GM18508 (cell line): ENCODE results near the gene DEK.

ENCODE experiments used
- ATAC-seq: cut with Tn5 transposase; IDR thresholded peaks from one replicate; pipeline ENCODE4 v1.9.1; 2021; ENCODE audit warnings: moderate number of reproducible peaks; ENCODE audit not compliant: insufficient read depth, unreplicated experiment

DEK gene

GRCh38 chr6:18268066-18268465 is 3.7 kb upstream of the DEK start:
- ATAC-seq, result no peak

- no peak for ATAC-seq
Measured at GRCh38 chr6:18266523-18266912, 2.2 kb upstream of the DEK start.

DNA sequence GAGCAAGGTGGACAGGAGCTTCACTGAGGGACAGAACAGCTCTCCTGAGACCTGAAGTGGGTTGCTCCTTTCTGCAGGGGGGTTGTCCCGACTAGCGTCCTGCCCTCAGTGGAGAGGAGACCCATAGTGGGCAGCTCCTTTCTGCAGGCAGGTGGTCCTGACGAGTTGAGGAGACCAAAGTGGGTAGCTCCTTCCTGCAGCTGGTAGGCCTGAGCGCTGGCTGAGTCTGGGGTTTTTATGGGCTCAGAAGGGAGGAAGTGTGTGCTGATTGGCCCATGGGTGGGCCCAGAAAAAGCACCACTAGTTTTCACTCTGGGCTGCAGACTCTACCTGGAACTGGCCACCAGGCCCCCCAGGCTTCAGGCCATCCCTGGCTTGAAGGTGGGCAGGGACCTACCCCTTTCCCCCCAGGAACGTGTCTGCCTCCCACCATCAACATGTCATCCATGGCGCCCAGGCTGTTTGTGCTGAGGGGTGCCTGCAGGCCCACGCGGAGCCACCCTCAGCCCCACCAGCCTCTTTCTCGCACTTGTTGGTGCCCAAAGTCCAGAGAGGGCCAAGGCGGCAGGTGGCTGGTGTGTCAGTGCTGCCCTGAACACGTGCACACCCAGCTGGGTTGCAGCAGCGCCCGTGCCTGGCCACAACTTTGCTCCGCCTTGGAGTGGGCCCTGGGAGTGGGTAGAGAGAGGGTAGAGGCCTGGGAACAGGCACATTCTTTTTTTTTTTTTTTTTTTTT is 1.6 kb upstream of the DEK start:
- ATAC-seq, result no peak

GRCh38 chr6:18264923-18265377 is 620 bp upstream of the DEK start:
- ATAC-seq, result no peak

DNA sequence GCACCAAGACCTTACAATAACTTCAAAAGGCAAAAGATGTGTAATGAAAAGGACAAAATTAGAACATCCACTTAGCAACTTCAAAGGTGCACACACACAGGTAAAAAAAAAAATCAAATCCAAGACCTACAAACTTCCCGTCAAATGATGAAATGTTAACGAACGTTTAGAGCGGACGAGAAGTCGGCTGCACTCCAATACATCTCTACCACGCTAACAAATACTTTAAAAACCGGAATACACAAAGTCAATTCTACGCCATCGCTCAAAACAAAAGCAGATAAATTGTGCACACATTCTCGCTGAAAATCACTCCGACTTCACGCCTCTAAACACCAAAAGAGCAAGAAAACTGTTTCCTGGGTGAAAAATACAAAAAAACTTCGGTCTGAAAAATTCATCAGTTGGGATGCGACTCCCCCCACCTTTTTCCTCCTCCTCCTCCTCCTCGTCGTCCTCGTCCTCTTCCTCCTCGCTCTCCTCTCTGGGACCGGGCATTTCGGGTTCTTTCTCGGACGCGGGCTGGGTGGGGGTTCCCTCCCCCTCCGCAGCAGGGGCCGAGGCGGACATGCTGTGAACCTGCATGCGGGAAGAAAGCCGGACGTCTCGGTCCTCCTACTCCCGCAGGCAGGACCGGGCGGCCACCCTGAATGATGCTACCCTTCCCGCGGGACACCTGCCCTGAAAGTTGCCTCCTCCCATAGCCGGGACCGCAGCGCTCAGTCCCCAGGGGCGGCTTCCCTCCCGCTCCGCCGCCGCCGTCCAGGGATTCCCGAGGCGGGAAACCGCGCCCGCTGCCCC is 712 bp downstream of the DEK start:
- no peak for ATAC-seq

DNA sequence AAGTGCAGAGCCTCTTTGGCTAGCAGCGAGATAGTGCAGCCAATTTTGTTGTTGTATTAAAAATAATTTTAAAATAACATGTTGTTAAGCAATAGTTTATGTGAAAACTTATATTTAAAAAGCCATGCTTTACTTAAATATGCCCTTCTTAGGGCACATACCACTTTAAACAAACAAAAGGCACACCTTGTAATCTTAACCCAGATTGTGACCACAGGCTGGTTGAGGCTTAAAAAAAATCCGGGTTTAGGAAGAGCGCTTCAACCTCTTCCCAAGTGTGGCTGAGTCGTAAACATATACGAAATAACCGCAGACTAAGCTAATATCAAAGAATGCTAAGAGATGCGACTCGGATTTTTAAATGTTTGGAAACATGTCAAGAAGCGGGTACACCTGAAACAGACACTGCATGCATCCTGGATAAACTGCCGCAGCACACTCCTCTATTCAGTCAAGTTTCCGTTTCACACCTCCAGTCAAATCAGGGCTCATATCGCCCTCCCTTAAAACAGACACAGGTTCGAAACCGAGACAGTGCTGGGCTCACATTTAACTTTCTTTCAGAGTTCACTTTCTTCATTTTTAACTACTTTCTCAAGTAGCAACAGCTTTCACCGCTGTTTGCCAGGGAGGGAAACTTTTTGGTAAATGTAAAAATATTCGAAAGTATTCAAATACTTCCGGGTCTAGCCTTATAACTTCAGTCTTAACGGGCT is 1.5 kb downstream of the DEK start:
- ATAC-seq, result peak; percentile 60

DNA sequence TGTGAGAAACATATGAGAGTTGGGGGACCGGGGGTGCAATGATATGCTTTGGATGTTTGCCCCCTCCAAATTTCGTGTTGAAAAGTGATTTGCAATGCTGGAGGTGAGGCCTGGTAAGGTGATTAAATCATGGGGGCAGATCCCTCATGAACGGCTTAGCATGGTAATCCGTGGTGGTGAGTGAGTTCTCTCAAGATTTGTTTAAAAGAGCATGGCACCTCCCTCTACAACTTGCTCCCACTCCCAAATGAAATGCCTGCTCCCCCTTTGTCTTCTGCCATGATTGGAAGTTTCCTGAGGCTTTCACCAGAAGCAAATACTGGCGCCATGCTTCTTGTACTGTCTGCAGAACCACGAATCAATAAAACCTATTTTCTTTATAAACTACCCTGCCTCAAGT is 2.5 kb downstream of the DEK start:
- ATAC-seq, result no peak

DNA sequence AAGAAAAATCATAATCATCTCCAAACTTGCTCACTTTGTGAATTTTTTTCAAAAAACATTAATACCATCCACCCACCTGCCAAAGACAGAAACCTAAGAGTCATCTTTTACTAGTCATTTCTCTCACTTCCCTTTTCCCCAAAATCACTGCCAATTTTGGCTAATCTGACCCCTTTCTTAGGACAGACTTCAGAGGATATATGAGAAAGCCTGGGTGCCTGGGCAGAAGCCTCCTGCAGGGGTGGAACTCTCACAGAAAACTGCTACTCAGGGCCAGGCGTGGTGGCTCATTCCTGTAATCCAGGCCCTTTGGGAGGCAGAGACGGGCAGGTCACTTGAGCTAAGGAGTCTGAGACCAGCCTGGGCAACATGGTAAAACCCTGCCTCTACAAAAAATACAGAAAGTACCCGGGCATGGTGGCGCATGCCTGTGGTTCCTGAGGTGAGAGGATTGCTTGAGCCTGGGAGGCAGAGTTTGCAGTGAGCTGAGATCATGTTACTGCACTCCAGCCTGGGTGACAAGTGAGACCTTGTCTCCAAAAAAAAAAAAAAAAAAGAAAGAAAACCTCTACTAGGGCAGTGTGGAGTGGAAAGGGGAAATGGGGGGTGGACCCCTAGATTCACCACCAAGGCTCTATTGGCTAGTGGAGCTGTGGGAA is 3.8 kb downstream of the DEK start:
- peak; percentile 40 for ATAC-seq

DNA sequence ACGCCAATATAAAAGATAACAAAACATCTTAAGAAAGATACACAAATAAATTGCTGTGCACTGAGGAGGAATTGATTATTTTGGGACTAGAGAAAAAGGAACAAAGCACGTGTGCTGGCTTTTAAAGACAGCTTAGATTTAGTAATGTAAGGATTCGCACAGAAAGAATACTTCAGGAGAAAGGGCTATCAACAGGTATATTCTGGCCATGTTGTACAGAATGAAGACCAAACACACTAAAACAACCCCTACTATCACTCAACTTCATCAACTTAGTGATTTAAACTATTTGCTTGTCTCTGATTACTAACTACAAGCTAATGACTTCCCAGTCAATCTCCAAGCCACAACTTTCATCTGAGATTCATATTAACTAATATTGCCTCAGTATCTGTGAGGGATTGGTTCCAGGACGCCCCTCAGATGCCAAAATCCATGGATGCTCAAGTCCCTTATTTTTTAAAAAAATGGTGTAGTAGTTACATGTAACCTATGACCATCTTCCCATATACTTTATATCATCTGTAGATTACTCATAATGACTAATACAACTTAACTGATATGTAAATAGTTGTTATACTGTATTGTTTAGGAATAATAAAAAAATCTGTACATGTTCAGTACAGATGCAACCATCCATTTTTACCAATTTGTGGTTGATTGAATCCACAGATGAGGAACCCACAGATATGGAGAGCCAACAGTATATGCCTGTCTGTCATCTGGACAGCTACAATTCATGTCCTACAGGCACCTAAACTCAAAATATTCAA is 4.5 kb downstream of the DEK start:
- no peak for ATAC-seq

GRCh38 chr6:18254793-18255192 is 9.5 kb downstream of the DEK start:
- ATAC-seq, result no peak

- no peak for ATAC-seq
Measured at GRCh38 chr6:18253635-18254034, 10.7 kb downstream of the DEK start.

GRCh38 chr6:18249271-18249670 is 15.1 kb downstream of the DEK start:
- no peak for ATAC-seq

DNA sequence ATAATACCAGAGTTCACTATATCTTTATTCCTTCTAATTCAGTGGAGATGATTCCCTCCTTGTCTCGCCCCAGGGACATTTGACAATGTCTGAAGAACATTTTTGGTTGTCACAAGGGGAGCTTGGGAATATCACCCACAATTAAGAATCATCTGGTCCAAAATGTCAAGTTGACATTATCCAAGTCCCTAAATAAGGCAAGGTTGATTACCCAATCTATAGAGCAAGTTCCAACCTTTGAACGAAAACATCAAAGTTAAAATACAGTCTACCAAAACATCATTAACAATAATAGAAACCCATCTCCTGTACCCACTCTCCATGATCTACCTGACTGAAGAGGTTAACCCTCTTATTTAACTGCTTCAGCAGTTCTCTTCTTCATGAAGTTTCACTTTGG is 15.6 kb downstream of the DEK start:
- no peak for ATAC-seq

GRCh38 chr6:18247002-18247401 is 17.3 kb downstream of the DEK start:
- ATAC-seq, result no peak

GRCh38 chr6:18246205-18246604 is 18.1 kb downstream of the DEK start:
- no peak for ATAC-seq

- ATAC-seq, result peak; percentile 55
Measured at GRCh38 chr6:18245642-18246041, 18.7 kb downstream of the DEK start.

GRCh38 chr6:18245079-18245478 is 19.3 kb downstream of the DEK start:
- no peak for ATAC-seq

DNA sequence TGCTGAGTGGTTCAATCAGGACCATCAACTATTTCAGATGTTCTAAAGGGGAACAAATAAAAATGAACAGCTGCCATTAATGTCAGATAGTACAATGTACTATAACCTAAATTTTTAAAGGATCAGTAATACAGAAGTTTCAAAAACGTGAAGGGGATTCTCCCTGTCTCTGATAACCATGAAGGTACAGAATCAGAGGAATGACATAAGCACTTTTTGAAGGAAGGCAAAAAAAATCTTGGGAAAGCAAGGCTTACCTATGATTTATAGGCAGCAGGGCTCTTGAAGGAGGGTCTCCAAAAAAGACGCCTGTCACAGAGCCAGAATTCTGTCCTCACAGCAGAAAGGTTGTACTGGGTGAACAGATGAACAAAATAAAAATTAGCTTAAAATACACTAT is 20.1 kb downstream of the DEK start:
- no peak for ATAC-seq

DNA sequence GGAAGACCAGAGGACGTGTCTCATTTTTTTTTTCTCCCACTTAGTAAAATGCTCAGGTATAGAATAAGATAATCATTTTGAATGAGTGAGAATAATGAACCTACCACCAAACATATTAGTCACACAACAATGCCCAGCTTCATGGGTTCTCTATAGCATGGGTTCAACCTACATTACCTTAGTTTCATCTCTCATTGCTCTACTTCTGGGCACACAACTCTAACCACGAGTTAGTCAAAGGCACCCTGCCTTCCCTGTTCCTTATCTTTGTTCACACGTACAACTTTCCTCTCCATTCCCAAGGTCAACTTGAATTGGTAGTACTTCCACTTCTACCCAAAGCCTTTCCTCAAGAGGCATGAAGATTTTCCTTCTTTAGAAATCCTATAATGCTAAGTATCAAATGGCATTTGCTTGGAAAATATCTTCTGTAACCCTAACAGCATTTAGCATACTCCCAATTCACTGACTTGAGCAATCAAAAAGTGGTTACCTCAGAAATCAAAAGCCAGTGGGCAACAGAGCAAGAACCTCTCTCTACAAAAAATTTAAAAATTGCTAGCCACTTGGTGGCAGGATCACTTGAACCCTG is 20.9 kb downstream of the DEK start:
- ATAC-seq, result no peak
